Prostate gland (tissue), 2 donors: ENCODE measurements around the gene MTRFR. TPM values are rescaled to one million over a fixed set of nuclear protein-coding genes. Genes with fewer than 3 reads are reported as not detected.

Experiments
- DNase-seq: peaks from one replicate; pipeline ENCODE4 v3.0.0-alpha.2; 2019; ENCODE audit warnings: low spot score
- H3K27ac ChIP-seq, 2 donors: fragments of 200-600 bp; sonication (generic); 2 replicates each; pipeline ENCODE4 v1.5.1; 2017 to 2019
- H3K27me3 ChIP-seq: fragments of 200-600 bp; sonication (generic); replicated peaks from 2 replicates; pipeline ENCODE4 v1.5.1; 2019; ENCODE audit not compliant: insufficient read depth
- H3K36me3 ChIP-seq, 2 donors: fragments of 200-600 bp; sonication (generic); 1 replicate in 1 of 2; 2 replicates in 1 of 2; pipeline versions ENCODE4 v1.5.1 to v1.8.1; 2017 to 2019
- H3K4me1 ChIP-seq: fragments of 200-600 bp; sonication (generic); replicated peaks from 2 replicates; pipeline ENCODE4 v1.5.1; 2019
- H3K4me3 ChIP-seq, 2 donors: fragments of 200-600 bp; sonication (generic); 2 replicates each; pipeline ENCODE4 v1.5.1; 2017 to 2019
- H3K9me3 ChIP-seq: fragments of 200-600 bp; sonication (generic); 2 replicates; pipeline ENCODE4 v1.5.1; 2017
- CTCF ChIP-seq, 4 experiments: fragments of 200-600 bp in 2 of 4; fragments of 450-650 bp in 2 of 4; sonication (generic) in 2 of 4; IDR thresholded peaks; 1 replicate in 3 of 4; 2 replicates in 1 of 4; pipeline ENCODE4 v1.5.1; 2016 to 2019; ENCODE audit warnings: antibody characterized with exemption in 4 of 4, mild to moderate bottlenecking in 2 of 4, moderate library complexity in 2 of 4
- POLR2A ChIP-seq: fragments of 450-650 bp; IDR thresholded peaks from one replicate; pipeline ENCODE4 v1.6.1; 2016; ENCODE audit warnings: antibody characterized with exemption, mild to moderate bottlenecking
- POLR2AphosphoS5 ChIP-seq: sonication (generic); formaldehyde crosslinking; IDR thresholded peaks from one replicate; pipeline ENCODE4 v1.6.1; 2017; ENCODE audit warnings: antibody characterized with exemption
- WGBS: methylation state at CpG from one replicate; pipeline ENCODE4 v1.1.5; 2018; 5-methylcytosine and 5-hydroxymethylcytosine counted together
- intact Hi-C: fragments of 100-400 bp; cut with DNase I; formaldehyde crosslinking; loops from one replicate; pipeline ENCODE4 v1.14.2; 2022
- total RNA-seq, 2 donors: library from RNA; depleted of rRNA; stranded (reverse); fragments of >200 nt; gene quantifications; one replicate each; pipeline ENCODE4 v1.1.0, GENCODE V29; 2016

MTRFR gene
- total RNA-seq, 2 donors from 2014 or later: 18.3 to 26.7 TPM

GRCh38 chr12:123268850-123269249, 35.6 kb downstream of the MTRFR start:
- H3K36me3 ChIP-seq: peaks cover 4 to 6% of the 10 kb centered on the region in 2 donors
- TF ChIP-seq POLR2A: no peak
- TF ChIP-seq CTCF (IDR thresholded peaks at IDR 0.05): no peak
- no peak for TF ChIP-seq POLR2AphosphoS5
- peaks cover 11% of the 10 kb centered on the region for H3K4me1 ChIP-seq
- no peak overlapping the region for H3K4me3 ChIP-seq
- H3K27ac ChIP-seq: peak overlapping the region; percentile 86 to 88
- no peaks in the 10 kb centered on the region for H3K27me3 ChIP-seq
- intact Hi-C loops: loop anchor here (5.0 kb wide), 1 partner anchor 333 kb away; the partner anchor contains the start of gene DDX55
- 66% methylated on average over 13 of the region's 13 CpGs for WGBS
- H3K9me3 ChIP-seq: no peaks in the 10 kb centered on the region
- DNase-seq: no peak

- peaks cover 4 to 6% of the 10 kb centered on the region in 2 donors for H3K36me3 ChIP-seq
- 3% methylated on average over 25 of the region's 32 CpGs for WGBS
- no peaks in the 10 kb centered on the region for H3K27me3 ChIP-seq
- H3K4me3 ChIP-seq: peak overlapping the region; percentile 78 to 81
- peak overlapping the region; percentile 86 to 88 for H3K27ac ChIP-seq
- peaks cover 11% of the 10 kb centered on the region for H3K4me1 ChIP-seq
- intact Hi-C loops: loop anchor here (5.0 kb wide), 1 partner anchor 333 kb away; the partner anchor contains the start of gene DDX55
- DNase-seq: peak; percentile 62
- no peaks in the 10 kb centered on the region for H3K9me3 ChIP-seq
- no peak for TF ChIP-seq POLR2AphosphoS5
- no peak for TF ChIP-seq POLR2A
Observed at GRCh38 chr12:123269395-123269892, 36.2 kb downstream of the MTRFR start.

GRCh38 chr12:123269896-123270213, 36.6 kb downstream of the MTRFR start:
- H3K27me3 ChIP-seq: no peaks in the 10 kb centered on the region
- no peak for DNase-seq
- H3K4me1 ChIP-seq: peaks cover 11% of the 10 kb centered on the region
- no peaks in the 10 kb centered on the region for H3K9me3 ChIP-seq
- peaks cover 2 to 4% of the 10 kb centered on the region in 2 donors for H3K36me3 ChIP-seq
- peak overlapping the region; percentile 86 to 88 for H3K27ac ChIP-seq
- intact Hi-C loops: loop anchor here (5.0 kb wide), 1 partner anchor 332 kb away; the partner anchor contains the start of gene DDX55
- TF ChIP-seq POLR2AphosphoS5 (no peak), CTCF (IDR thresholded peaks at IDR 0.05) (no peak), POLR2A (no peak)
- peak overlapping the region; percentile 78 to 81 for H3K4me3 ChIP-seq
- 0% methylated on average over 7 of the region's 7 CpGs for WGBS

GRCh38 chr12:123270214-123271000, 37.2 kb downstream of the MTRFR start:
- peaks cover 0 to 4% of the 10 kb centered on the region in 2 donors for H3K36me3 ChIP-seq
- H3K4me1 ChIP-seq: peaks cover 11% of the 10 kb centered on the region
- no peaks in the 10 kb centered on the region for H3K27me3 ChIP-seq
- H3K27ac ChIP-seq: peak overlapping the region; percentile 86 to 88
- no peak for DNase-seq
- H3K4me3 ChIP-seq: peak overlapping the region; percentile 78 to 81
- TF ChIP-seq POLR2AphosphoS5: no peak
- no peak for TF ChIP-seq CTCF (IDR thresholded peaks at IDR 0.05)
- no peak for TF ChIP-seq POLR2A
- intact Hi-C loops: no loop called here
- no peaks in the 10 kb centered on the region for H3K9me3 ChIP-seq
- 1% methylated on average over 32 of the region's 51 CpGs for WGBS

- peaks cover 0 to 4% of the 10 kb centered on the region in 2 donors for H3K36me3 ChIP-seq
- H3K27ac ChIP-seq: peak overlapping the region; percentile 86 to 88
- no peaks in the 10 kb centered on the region for H3K9me3 ChIP-seq
- peaks cover 11% of the 10 kb centered on the region for H3K4me1 ChIP-seq
- 1% methylated on average over 35 of the region's 108 CpGs for WGBS
- DNase-seq: peak; percentile 61
- peak; percentile 25 to 63 (median 60) for TF ChIP-seq CTCF (IDR thresholded peaks at IDR 0.05)
- TF ChIP-seq POLR2A: no peak
- H3K4me3 ChIP-seq: peak overlapping the region; percentile 78 to 81
- intact Hi-C loops: no loop called here
- no peaks in the 10 kb centered on the region for H3K27me3 ChIP-seq
Observed at GRCh38 chr12:123271001-123271668, 37.9 kb downstream of the MTRFR start.
